ENCODE measurements around the gene CRP.

GRCh38 chr1:159664247-159664646 is 50.1 kb downstream of the CRP start:
- TF ChIP-seq CTCF (IDR thresholded peaks at IDR 0.05) (no peak), REST (IDR thresholded peaks at IDR 0.05; ENCODE audit: insufficient read depth in 1 of 2, low read depth in 2 of 2, low read length in 1 of 2) (no peak), POLR2AphosphoS5 (IDR thresholded peaks at IDR 0.05; ENCODE audit: low read depth, low read length) (no peak)

Measured in Panc1 (cell line).